ENCODE measurements around the gene CTSV.
A peak's percentile ranks its signal among the peaks of the same experiment; 100 is the strongest.
"Not testable (repeated sequence)": the region's sequence is repeated elsewhere in the genome, so short reads cannot be mapped to it uniquely, and the experiment has no call there.

Gene CTSV

DNA sequence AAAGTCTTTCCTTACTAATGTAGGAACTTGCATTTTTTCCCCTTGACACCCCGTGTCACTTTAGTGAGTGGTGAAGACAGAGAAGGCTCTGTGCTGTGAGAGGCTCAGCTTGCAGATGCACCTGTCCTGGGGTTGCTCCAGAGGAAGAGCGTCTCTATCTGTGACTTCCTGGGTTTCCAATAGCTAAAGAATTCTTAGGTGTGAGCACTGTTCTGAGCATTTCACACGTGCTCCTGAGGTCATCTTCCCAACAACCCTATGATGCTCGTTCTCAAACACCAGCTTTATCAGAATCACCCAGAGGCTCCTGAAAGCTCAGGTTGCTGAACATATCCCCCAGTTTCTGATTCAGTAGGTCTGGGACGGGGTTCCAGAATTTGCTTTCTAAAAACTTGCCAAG is 6.4 kb upstream of the CTSV start:
- H3K4me3 ChIP-seq (ENCODE audit: control insufficient read depth in 1 of 7, extremely low read depth in 1 of 7, insufficient read depth in 4 of 7, low read depth in 2 of 7, low read length in 6 of 7): no peak overlapping the region
- H3K9me3 ChIP-seq (ENCODE audit: control extremely low read depth in 1 of 5, control insufficient read depth in 4 of 5, insufficient read depth in 2 of 5, low read depth in 1 of 5, low read length in 4 of 5): peaks cover 0 to 4% (median 0%) of the 10 kb centered on the region in 5 experiments
- DNase-seq: no peak
- H3K27me3 ChIP-seq (replicated peaks in 2 of 5; ENCODE audit: control insufficient read depth in 4 of 5, insufficient read depth in 5 of 5, low read length in 4 of 5): peaks cover 5 to 39% (median 9%) of the 10 kb centered on the region in 5 experiments
- 96% methylated on average over 4 of the region's 5 CpGs for WGBS (ENCODE audit: insufficient coverage)
- POLR2A ChIA-PET: no interaction called here
- no peak overlapping the region for H3K27ac ChIP-seq (ENCODE audit: insufficient read depth in 1 of 2, low read depth in 1 of 2, low read length in 2 of 2, poor library complexity in 1 of 2, severe bottlenecking in 2 of 2)
- no peaks in the 10 kb centered on the region for H3K4me1 ChIP-seq (ENCODE audit: control extremely low read depth in 1 of 4, control insufficient read depth in 4 of 4, insufficient read depth in 4 of 4, low read length in 3 of 4)
- CTCF ChIA-PET: interaction anchor here (1.3 kb wide), 1 partner anchor 16 kb away, joined by 4 read pairs; no protein-coding TSS in a partner anchor
- H3K36me3 ChIP-seq (ENCODE audit: control insufficient read depth in 4 of 4, insufficient read depth in 4 of 4, low read length in 3 of 4): no peaks in the 10 kb centered on the region

DNA sequence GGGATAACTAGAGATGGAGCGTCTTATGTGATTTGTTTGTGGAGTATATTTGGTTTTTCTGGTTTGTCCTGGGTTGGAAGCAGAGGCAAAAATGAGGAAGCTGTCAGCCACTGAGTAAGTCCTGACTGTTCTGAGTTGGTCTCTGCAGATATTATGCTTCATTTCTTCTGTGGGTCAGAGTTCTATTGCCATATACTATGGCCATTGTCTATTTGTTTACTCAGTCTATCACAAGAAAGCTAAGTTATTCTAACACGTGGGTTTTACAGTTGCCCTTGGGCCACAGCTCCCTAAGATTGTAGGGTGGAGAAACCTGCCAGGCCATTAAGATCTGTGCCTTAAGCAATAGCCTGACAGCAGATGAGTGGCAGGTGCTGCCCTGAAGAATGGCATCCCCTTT is 3.0 kb upstream of the CTSV start:
- H3K4me3 ChIP-seq (ENCODE audit: control insufficient read depth in 1 of 7, extremely low read depth in 1 of 7, insufficient read depth in 4 of 7, low read depth in 2 of 7, low read length in 6 of 7): no peak overlapping the region
- peak in 2 of 3 donors; percentile 11 to 12 for DNase-seq
- H3K4me1 ChIP-seq (ENCODE audit: control extremely low read depth in 1 of 4, control insufficient read depth in 4 of 4, insufficient read depth in 4 of 4, low read length in 3 of 4): peaks cover 0 to 14% (median 13%) of the 10 kb centered on the region in 4 experiments
- POLR2A ChIA-PET: no interaction called here
- H3K27ac ChIP-seq (ENCODE audit: insufficient read depth in 1 of 2, low read depth in 1 of 2, low read length in 2 of 2, poor library complexity in 1 of 2, severe bottlenecking in 2 of 2): no peak overlapping the region
- peaks cover 12 to 65% (median 27%) of the 10 kb centered on the region in 5 experiments for H3K27me3 ChIP-seq (replicated peaks in 2 of 5; ENCODE audit: control insufficient read depth in 4 of 5, insufficient read depth in 5 of 5, low read length in 4 of 5)
- CTCF ChIA-PET: no interaction called here
- H3K36me3 ChIP-seq (ENCODE audit: control insufficient read depth in 4 of 4, insufficient read depth in 4 of 4, low read length in 3 of 4): no peaks in the 10 kb centered on the region
- H3K9me3 ChIP-seq (ENCODE audit: control extremely low read depth in 1 of 5, control insufficient read depth in 4 of 5, insufficient read depth in 2 of 5, low read depth in 1 of 5, low read length in 4 of 5): peaks cover 0 to 8% (median 4%) of the 10 kb centered on the region in 5 experiments
- 38% methylated on average over 1 of the region's 2 CpGs for WGBS (ENCODE audit: insufficient coverage)

DNA sequence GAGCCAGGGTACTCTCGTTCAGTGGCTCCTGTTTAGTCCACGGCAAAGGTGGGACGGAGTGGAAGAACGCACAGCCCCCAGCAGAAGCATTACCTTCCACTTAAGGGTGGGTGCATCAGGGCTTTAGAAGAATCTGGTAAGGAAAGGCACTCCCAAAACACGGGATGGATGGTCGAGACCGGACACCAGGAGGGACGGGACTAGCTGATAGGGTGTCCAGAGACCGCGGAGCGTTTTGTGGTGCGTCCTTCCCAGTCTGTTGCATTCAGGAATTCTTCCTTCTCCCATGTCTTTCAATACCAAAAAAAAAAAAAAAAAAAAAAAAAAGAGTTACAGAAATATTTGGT is 545 bp upstream of the CTSV start:
- WGBS (ENCODE audit: insufficient coverage): 5% methylated on average over 4 of the region's 12 CpGs
- DNase-seq: no peak

DNA sequence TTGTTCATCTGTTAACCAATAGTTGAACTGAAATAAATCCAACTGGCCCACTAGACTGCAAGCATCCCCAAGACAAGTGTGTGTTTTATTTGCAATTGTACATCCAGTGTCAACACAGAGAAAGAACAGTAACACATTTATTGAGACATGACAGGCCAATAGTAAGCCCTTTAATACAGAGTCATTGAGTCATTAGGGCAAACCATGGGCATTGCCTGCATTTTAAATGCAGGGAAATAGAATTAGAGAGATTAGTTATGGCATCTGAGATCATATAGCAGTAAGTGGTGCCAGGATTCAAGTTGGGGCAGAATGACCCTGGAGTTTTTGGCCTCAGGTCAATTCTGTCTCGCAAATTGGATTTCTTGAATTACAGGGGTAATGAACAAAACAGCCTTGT is 15.4 kb downstream of the CTSV start:
- H3K27me3 ChIP-seq (replicated peaks in 2 of 5; ENCODE audit: control insufficient read depth in 4 of 5, insufficient read depth in 5 of 5, low read length in 4 of 5); DNase-seq; POLR2A ChIA-PET; H3K4me1 ChIP-seq (ENCODE audit: control extremely low read depth in 1 of 4, control insufficient read depth in 4 of 4, insufficient read depth in 4 of 4, low read length in 3 of 4); H3K9me3 ChIP-seq (ENCODE audit: control extremely low read depth in 1 of 5, control insufficient read depth in 4 of 5, insufficient read depth in 2 of 5, low read depth in 1 of 5, low read length in 4 of 5); H3K27ac ChIP-seq (ENCODE audit: insufficient read depth in 1 of 2, low read depth in 1 of 2, low read length in 2 of 2, poor library complexity in 1 of 2, severe bottlenecking in 2 of 2); H3K36me3 ChIP-seq (ENCODE audit: control insufficient read depth in 4 of 4, insufficient read depth in 4 of 4, low read length in 3 of 4); H3K4me3 ChIP-seq (ENCODE audit: control insufficient read depth in 1 of 7, extremely low read depth in 1 of 7, insufficient read depth in 4 of 7, low read depth in 2 of 7, low read length in 6 of 7); CTCF ChIA-PET: not testable (repeated sequence)
- WGBS (ENCODE audit: insufficient coverage): 100% methylated on average over 1 of the region's 1 CpG

More for the DNA sequence above, 545 bp upstream of the CTSV start:
- Histone ChIP-seq H3K4me3 (ENCODE audit: control insufficient read depth in 1 of 7, extremely low read depth in 1 of 7, insufficient read depth in 4 of 7, low read depth in 2 of 7, low read length in 6 of 7) (peak overlapping the region in 6 of 7 experiments; percentile 24 to 76 (median 60)), H3K4me1 (ENCODE audit: control extremely low read depth in 1 of 4, control insufficient read depth in 4 of 4, insufficient read depth in 4 of 4, low read length in 3 of 4) (peaks cover 0 to 14% (median 13%) of the 10 kb centered on the region in 4 experiments), H3K27me3 (replicated peaks in 2 of 5; ENCODE audit: control insufficient read depth in 4 of 5, insufficient read depth in 5 of 5, low read length in 4 of 5) (peaks cover 12 to 72% (median 25%) of the 10 kb centered on the region in 5 experiments), H3K36me3 (ENCODE audit: control insufficient read depth in 4 of 4, insufficient read depth in 4 of 4, low read length in 3 of 4) (no peaks in the 10 kb centered on the region), H3K9me3 (ENCODE audit: control extremely low read depth in 1 of 5, control insufficient read depth in 4 of 5, insufficient read depth in 2 of 5, low read depth in 1 of 5, low read length in 4 of 5) (peaks cover 0 to 8% (median 4%) of the 10 kb centered on the region in 5 experiments), H3K27ac (ENCODE audit: insufficient read depth in 1 of 2, low read depth in 1 of 2, low read length in 2 of 2, poor library complexity in 1 of 2, severe bottlenecking in 2 of 2) (no peak overlapping the region)
- ChIA-PET CTCF (no interaction called here), POLR2A (no interaction called here)

DNA sequence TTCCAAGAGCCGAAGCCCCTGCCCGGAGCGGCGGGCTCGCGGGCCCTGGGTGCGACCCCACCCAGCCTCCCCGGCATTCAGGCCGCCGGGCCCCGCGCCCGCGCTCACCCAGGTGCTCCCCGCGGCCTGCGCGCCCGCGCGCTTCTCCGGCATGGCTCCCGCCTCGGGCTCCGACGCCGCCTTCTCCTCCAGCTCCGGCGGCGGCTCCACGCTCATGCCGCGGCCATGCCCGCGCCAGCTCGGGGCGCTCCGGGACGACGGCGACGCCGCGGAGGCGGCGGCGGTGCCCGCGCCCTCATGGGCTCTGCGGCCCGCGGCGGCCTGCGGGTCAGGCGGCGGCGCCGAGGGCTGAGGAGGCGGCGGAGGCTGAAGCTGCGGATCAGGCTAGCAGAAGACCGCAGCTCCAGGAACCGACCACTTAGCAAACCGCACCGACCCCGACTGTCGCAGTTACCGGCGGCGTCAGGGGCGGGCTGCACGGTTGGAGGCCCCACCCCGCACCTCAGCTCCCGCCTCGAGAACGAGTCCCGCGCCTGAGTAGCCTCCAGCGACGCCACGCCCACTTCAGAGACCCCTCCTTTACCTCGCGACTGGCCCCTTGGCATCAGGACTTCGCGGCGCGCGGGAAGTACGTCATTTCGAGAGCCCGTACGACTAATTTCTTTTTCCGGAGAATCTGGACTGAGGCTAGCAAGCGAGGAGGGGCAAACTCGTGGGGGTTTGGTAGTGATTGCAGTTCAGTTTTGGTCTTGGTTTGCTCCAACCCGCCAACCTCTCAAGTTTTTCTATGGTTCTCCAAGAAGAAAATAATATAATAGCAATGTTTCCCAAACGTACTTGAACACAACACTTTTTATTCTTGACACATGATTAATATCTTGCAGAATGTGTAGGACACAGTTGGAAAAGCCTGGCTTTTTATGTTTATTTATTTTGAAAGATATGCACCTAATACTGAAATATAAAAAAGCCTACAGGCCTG is 25.5 kb downstream of the CTSV start:
- DNase-seq: peak; percentile 75 to 88 (median 82)
- Histone ChIP-seq H3K27ac (ENCODE audit: insufficient read depth in 1 of 2, low read depth in 1 of 2, low read length in 2 of 2, poor library complexity in 1 of 2, severe bottlenecking in 2 of 2) (peak overlapping the region in 1 of 2 experiments; percentile 54), H3K4me3 (ENCODE audit: control insufficient read depth in 1 of 7, extremely low read depth in 1 of 7, insufficient read depth in 4 of 7, low read depth in 2 of 7, low read length in 6 of 7) (peak overlapping the region; percentile 63 to 82 (median 67))
- POLR2A ChIA-PET; H3K9me3 ChIP-seq (ENCODE audit: control extremely low read depth in 1 of 5, control insufficient read depth in 4 of 5, insufficient read depth in 2 of 5, low read depth in 1 of 5, low read length in 4 of 5); CTCF ChIA-PET; H3K36me3 ChIP-seq (ENCODE audit: control insufficient read depth in 4 of 4, insufficient read depth in 4 of 4, low read length in 3 of 4); H3K27me3 ChIP-seq (replicated peaks in 2 of 5; ENCODE audit: control insufficient read depth in 4 of 5, insufficient read depth in 5 of 5, low read length in 4 of 5); H3K4me1 ChIP-seq (ENCODE audit: control extremely low read depth in 1 of 4, control insufficient read depth in 4 of 4, insufficient read depth in 4 of 4, low read length in 3 of 4): not testable (repeated sequence)
- WGBS (ENCODE audit: insufficient coverage): 0% methylated on average over 19 of the region's 97 CpGs

DNA sequence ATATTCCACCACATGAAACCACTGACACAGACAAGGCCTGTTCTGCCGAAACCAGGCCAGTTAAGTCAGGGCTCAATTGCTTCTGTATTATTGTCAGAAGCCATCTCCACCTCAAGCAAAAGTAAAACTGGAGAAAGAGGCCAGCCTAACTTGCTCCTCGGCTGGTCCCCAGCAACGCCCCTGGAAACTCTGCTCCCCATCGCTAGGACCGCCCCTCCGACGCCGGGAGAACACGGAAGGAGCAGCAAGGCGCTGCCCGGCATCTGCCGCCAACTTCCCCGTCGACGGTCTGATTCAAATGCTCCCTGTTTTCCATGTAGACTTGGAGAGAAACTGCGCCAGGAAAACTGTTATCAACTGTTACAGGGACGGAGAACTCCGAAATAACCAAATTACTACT is 26.3 kb downstream of the CTSV start:
- peak; percentile 8 to 53 (median 44) for DNase-seq
- H3K4me1 ChIP-seq (ENCODE audit: control extremely low read depth in 1 of 4, control insufficient read depth in 4 of 4, insufficient read depth in 4 of 4, low read length in 3 of 4); CTCF ChIA-PET; H3K9me3 ChIP-seq (ENCODE audit: control extremely low read depth in 1 of 5, control insufficient read depth in 4 of 5, insufficient read depth in 2 of 5, low read depth in 1 of 5, low read length in 4 of 5); H3K36me3 ChIP-seq (ENCODE audit: control insufficient read depth in 4 of 4, insufficient read depth in 4 of 4, low read length in 3 of 4); POLR2A ChIA-PET; H3K27me3 ChIP-seq (replicated peaks in 2 of 5; ENCODE audit: control insufficient read depth in 4 of 5, insufficient read depth in 5 of 5, low read length in 4 of 5): not testable (repeated sequence)
- Histone ChIP-seq H3K4me3 (ENCODE audit: control insufficient read depth in 1 of 7, extremely low read depth in 1 of 7, insufficient read depth in 4 of 7, low read depth in 2 of 7, low read length in 6 of 7) (peak overlapping the region in 6 of 7 experiments; percentile 63 to 82 (median 69)), H3K27ac (ENCODE audit: insufficient read depth in 1 of 2, low read depth in 1 of 2, low read length in 2 of 2, poor library complexity in 1 of 2, severe bottlenecking in 2 of 2) (peak overlapping the region in 1 of 2 experiments; percentile 25)
- no CpG with 5 or more reads among the region's 18 CpGs for WGBS (ENCODE audit: insufficient coverage)

DNA sequence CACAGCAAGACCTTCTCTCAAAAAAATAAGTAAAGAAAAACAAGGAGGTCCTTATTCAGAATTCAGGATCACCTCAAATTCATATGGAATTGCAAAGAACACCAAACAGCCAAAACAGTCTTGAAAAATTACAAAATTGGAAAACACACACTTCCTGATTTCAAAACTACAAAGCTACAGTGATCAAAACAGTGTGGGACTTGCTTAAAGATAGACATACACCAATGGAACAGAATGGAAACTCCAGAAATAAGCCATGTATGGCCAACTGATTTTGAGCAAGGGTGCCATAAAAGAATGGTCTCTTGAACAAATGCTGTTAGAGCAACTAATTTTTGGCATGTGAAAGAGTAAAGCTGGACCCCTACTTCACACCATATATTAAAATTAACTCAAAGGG is 36.7 kb downstream of the CTSV start:
- H3K4me3 ChIP-seq (ENCODE audit: control insufficient read depth in 1 of 7, extremely low read depth in 1 of 7, insufficient read depth in 4 of 7, low read depth in 2 of 7, low read length in 6 of 7); H3K27me3 ChIP-seq (replicated peaks in 2 of 5; ENCODE audit: control insufficient read depth in 4 of 5, insufficient read depth in 5 of 5, low read length in 4 of 5); H3K9me3 ChIP-seq (ENCODE audit: control extremely low read depth in 1 of 5, control insufficient read depth in 4 of 5, insufficient read depth in 2 of 5, low read depth in 1 of 5, low read length in 4 of 5); H3K27ac ChIP-seq (ENCODE audit: insufficient read depth in 1 of 2, low read depth in 1 of 2, low read length in 2 of 2, poor library complexity in 1 of 2, severe bottlenecking in 2 of 2); H3K36me3 ChIP-seq (ENCODE audit: control insufficient read depth in 4 of 4, insufficient read depth in 4 of 4, low read length in 3 of 4); H3K4me1 ChIP-seq (ENCODE audit: control extremely low read depth in 1 of 4, control insufficient read depth in 4 of 4, insufficient read depth in 4 of 4, low read length in 3 of 4); POLR2A ChIA-PET; DNase-seq; CTCF ChIA-PET: not testable (repeated sequence)

Data from common myeloid progenitor, CD34-positive (primary cell).